MG63 (cell line): Measurements from ENCODE around the gene MACROD2. TPM values are rescaled to one million over a fixed set of nuclear protein-coding genes. Genes with fewer than 3 reads are reported as not detected.

Experiments
- DNase-seq: peaks from one replicate; pipeline ENCODE4 v3.0.0-alpha.2; 2020
- H3K27me3 ChIP-seq: fragments of 250-450 bp; sonication (Bioruptor Pico); 2 replicates; pipeline ENCODE4 v1.5.1; 2020; ENCODE audit warnings: mild to moderate bottlenecking, moderate library complexity
- H3K36me3 ChIP-seq: fragments of 250-450 bp; sonication (Bioruptor Pico); 2 replicates; pipeline ENCODE4 v1.5.1; 2020; ENCODE audit warnings: mild to moderate bottlenecking, moderate library complexity
- H3K4me3 ChIP-seq: fragments of 250-450 bp; sonication (Bioruptor Pico); 2 replicates; pipeline ENCODE4 v1.5.1; 2020; ENCODE audit warnings: mild to moderate bottlenecking, moderate library complexity
- H3K9me3 ChIP-seq: fragments of 250-450 bp; sonication (Bioruptor Pico); 2 replicates; pipeline ENCODE4 v1.5.1; 2020; ENCODE audit warnings: mild to moderate bottlenecking, moderate library complexity
- total RNA-seq: library from RNA; depleted of rRNA; stranded (reverse); fragments of >200 nt; shearing (Covaris generic); gene quantifications from 2 replicates; pipeline ENCODE4 v1.2.3, GENCODE V29; 2014; ENCODE audit warnings: low replicate concordance

Gene MACROD2
- total RNA-seq, 1 experiment from 2014 or later = 0.66 TPM

DNA sequence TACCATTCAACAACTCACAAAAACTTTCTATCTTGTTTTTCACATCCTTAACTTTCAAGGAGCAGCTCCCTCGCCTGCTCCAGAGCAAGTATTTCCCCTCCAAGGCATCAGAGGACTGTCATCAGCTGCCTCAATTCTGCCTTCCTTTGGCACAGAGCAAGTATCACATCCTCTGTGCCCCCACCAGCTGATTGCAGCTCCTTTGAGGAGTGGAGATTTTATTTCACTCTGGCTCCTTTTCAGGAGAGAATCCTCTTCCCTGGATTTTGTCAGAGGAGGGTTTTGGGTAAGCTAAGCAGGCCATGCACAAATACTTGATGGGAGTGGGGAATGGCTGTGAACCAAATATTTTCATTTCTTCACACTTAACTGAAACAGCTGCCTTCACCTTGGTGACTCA is 952.6 kb downstream of the MACROD2 start:
- H3K9me3 ChIP-seq = no peaks in the 10 kb centered on the region
- no peaks in the 10 kb centered on the region for H3K27me3 ChIP-seq

DNA sequence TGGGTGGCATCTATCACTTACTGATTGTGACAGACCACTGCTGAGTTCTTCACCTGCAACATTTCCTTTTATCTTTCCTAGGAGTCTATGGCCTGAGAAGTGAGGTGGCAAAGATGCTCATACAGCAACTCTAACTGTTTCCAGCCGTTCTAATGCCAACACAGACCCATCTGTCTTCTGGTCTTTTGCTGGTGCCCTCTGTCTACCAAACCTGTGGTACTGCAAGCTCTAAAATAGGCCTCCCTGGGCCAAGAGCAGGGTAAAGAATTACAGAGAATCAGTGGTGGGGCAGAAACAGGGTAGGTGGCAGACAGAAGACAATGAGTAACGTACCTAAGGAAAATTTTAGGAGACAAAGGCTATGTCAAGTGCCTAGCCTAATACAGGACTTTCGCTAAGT is 953.1 kb downstream of the MACROD2 start:
- Histone ChIP-seq H3K9me3 (no peaks in the 10 kb centered on the region), H3K27me3 (no peaks in the 10 kb centered on the region), H3K4me3 (no peak overlapping the region), H3K36me3 (no peaks in the 10 kb centered on the region)
- no peak for DNase-seq

More for the DNA sequence above, 952.6 kb downstream of the MACROD2 start:
- no peak for DNase-seq
- Histone ChIP-seq H3K4me3 (no peak overlapping the region), H3K36me3 (no peaks in the 10 kb centered on the region)

GRCh38 chr20:14950633-14951032 is 955.3 kb downstream of the MACROD2 start:
- DNase-seq = no peak
- Histone ChIP-seq H3K9me3 (no peaks in the 10 kb centered on the region), H3K36me3 (no peaks in the 10 kb centered on the region), H3K27me3 (no peaks in the 10 kb centered on the region), H3K4me3 (no peak overlapping the region)

DNA sequence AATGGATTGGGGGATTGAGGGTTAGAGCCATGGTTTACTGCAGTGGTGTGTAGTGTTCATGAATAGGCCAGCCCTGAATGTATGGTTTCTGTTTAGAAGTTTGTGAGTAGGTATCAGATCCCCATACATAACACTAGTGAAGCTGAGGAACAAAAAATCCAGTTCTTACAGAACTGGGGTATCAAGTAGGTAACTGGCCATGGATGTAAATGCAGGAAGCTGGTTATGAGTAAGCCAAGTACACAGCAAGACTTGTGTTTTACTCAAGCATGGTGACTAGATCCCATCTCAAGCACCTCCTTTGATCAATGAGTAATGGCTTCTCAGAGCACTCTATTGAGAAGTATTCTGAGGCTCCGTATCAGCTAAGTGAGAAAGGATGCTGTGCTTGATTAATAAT is 955.8 kb downstream of the MACROD2 start:
- H3K4me3 ChIP-seq = no peak overlapping the region
- no peak for DNase-seq
- no peaks in the 10 kb centered on the region for H3K36me3 ChIP-seq
- no peaks in the 10 kb centered on the region for H3K9me3 ChIP-seq
- no peaks in the 10 kb centered on the region for H3K27me3 ChIP-seq

GRCh38 chr20:14951707-14952418 is 956.5 kb downstream of the MACROD2 start:
- no peaks in the 10 kb centered on the region for H3K9me3 ChIP-seq
- H3K4me3 ChIP-seq = no peak overlapping the region
- no peak for DNase-seq
- H3K36me3 ChIP-seq = no peaks in the 10 kb centered on the region
- no peaks in the 10 kb centered on the region for H3K27me3 ChIP-seq

DNA sequence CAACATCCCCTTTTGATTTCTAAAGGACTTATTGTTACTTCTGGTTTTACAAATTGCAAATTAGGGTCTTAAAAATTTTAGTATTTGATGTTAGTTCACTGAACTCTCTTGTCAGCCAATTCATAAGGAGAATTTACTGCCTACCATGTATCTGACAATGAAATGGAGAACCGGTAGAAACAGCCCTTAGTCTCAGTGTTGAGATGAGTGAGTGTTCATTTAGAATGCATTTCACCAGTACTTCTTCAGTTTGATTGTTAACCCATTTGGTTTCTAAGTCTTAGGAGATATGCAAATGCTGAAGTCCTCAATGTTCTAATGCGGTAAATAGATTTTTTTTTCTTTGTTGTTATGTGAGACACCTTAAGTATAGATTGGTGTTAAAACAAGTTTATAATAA is 958.4 kb downstream of the MACROD2 start:
- no peaks in the 10 kb centered on the region for H3K27me3 ChIP-seq
- H3K9me3 ChIP-seq = no peaks in the 10 kb centered on the region
- no peaks in the 10 kb centered on the region for H3K36me3 ChIP-seq
- H3K4me3 ChIP-seq = no peak overlapping the region
- no peak for DNase-seq

DNA sequence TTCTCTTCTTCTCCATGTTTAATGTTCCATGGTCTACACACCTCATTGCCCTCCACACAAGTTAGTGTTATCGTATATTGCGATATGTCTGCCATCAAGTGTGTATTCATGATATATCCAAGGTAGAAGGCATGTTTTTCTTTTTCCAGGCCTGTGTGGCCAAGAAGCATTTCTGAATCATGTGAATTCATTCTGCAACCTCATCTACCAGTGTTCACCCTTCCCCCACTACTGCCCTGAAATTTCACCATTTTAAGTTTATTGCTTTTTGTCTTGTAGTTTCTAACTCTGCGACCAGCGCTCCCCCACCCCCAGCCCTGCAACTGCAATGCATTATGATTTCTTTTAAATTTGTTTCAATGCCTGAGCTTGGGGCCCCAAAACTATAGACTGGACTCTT is 960.1 kb downstream of the MACROD2 start:
- Histone ChIP-seq H3K36me3 (no peaks in the 10 kb centered on the region), H3K9me3 (no peaks in the 10 kb centered on the region), H3K27me3 (no peaks in the 10 kb centered on the region), H3K4me3 (no peak overlapping the region)
- no peak for DNase-seq

DNA sequence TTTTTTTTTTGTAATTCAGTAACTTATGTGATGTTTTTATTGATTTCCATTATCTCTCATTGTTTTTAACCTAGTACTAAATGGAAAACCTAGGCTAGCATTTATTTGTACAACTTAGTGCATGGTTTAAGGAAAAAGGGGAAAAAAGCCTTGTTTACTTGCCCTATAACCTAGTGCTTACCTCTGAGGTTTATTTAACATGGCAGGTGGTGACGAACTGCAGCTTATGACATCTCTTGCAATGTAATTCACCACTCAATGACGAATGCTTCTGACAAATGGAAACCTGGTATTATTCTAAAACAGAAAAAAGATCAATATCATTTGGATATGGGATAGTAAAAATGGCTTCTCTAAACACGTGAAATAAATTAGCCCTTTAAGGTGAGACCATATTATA is 960.7 kb downstream of the MACROD2 start:
- Histone ChIP-seq H3K9me3 (no peaks in the 10 kb centered on the region), H3K36me3 (no peaks in the 10 kb centered on the region), H3K27me3 (no peaks in the 10 kb centered on the region), H3K4me3 (no peak overlapping the region)
- no peak for DNase-seq

DNA sequence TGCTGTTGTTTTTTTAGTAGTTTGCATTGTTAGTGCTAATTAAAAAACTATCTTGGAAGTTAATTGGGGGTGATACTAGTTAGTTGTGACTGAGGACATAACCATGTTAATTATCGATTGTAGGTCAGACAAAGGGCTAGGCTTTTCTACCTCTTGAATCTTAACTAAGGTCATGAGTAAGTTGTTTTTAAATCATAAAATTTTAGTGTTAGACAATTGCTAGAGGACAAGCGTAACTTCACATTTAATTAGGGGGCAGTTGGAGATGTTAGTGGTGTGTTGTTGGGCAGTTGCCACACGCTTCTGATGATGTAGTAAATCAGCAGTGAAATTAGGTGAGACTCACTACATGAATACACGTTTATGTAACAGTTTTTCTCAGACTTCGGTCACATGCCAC is 961.2 kb downstream of the MACROD2 start:
- H3K36me3 ChIP-seq = no peaks in the 10 kb centered on the region
- no peak for DNase-seq
- H3K9me3 ChIP-seq = no peaks in the 10 kb centered on the region
- no peaks in the 10 kb centered on the region for H3K27me3 ChIP-seq
- no peak overlapping the region for H3K4me3 ChIP-seq

- no peaks in the 10 kb centered on the region for H3K36me3 ChIP-seq
- no peaks in the 10 kb centered on the region for H3K27me3 ChIP-seq
- no peak overlapping the region for H3K4me3 ChIP-seq
- no peak for DNase-seq
- no peaks in the 10 kb centered on the region for H3K9me3 ChIP-seq
These were observed 962.1 kb downstream of the MACROD2 start for GRCh38 chr20:14957402-14957801.

DNA sequence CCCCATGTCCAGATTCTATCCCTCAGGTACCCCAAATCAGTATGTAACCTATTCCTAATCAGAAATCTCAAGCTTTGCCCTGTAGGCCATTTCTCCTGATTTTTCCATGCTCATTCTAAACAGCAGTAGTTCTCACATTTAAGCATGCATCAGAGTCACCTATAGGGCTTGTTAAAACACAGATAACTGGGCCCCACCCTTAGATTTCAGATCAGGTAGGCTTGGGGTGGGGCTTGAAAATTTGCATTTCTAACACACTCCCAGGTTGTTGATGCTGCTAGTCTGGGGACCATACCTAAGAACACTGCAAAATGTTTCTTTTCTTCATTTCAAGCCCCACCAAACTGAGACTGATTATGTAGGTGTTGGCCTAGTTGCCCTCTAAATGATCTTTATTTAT is 963.3 kb downstream of the MACROD2 start:
- Histone ChIP-seq H3K4me3 (no peak overlapping the region), H3K27me3 (no peaks in the 10 kb centered on the region), H3K36me3 (no peaks in the 10 kb centered on the region), H3K9me3 (no peaks in the 10 kb centered on the region)
- no peak for DNase-seq

- Histone ChIP-seq H3K9me3 (no peaks in the 10 kb centered on the region), H3K36me3 (no peaks in the 10 kb centered on the region), H3K27me3 (no peaks in the 10 kb centered on the region), H3K4me3 (no peak overlapping the region)
- DNase-seq = no peak
These were observed 964.5 kb downstream of the MACROD2 start for GRCh38 chr20:14959506-14960475.

DNA sequence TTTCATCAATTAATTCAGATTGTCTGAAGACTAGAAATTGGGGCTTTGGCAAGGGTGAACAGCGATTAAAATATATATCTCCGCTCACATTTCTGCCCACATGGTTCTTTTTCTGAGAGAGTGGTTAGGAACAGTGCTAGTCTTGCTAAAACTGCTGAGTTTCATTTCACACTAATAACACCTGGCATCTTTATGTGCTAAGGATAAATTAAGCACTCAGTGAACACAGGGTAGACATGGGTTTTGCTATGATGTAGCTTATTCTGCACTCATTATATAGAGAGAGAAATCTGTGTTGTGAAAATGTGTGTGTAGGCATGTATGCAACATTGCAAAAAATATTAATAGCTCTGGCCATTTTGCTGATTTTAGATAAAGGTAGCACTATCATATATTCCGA is 965.5 kb downstream of the MACROD2 start:
- Histone ChIP-seq H3K27me3 (no peaks in the 10 kb centered on the region), H3K36me3 (no peaks in the 10 kb centered on the region), H3K9me3 (no peaks in the 10 kb centered on the region), H3K4me3 (no peak overlapping the region)
- no peak for DNase-seq

GRCh38 chr20:14963262-14963663 is 967.9 kb downstream of the MACROD2 start:
- peak; percentile 34 for DNase-seq
- no peaks in the 10 kb centered on the region for H3K9me3 ChIP-seq
- no peaks in the 10 kb centered on the region for H3K36me3 ChIP-seq
- H3K27me3 ChIP-seq = no peaks in the 10 kb centered on the region
- no peak overlapping the region for H3K4me3 ChIP-seq

GRCh38 chr20:14966203-14966602 is 970.9 kb downstream of the MACROD2 start:
- H3K4me3 ChIP-seq = no peak overlapping the region
- no peaks in the 10 kb centered on the region for H3K9me3 ChIP-seq
- no peak for DNase-seq
- H3K27me3 ChIP-seq = no peaks in the 10 kb centered on the region
- no peaks in the 10 kb centered on the region for H3K36me3 ChIP-seq

- Histone ChIP-seq H3K36me3 (no peaks in the 10 kb centered on the region), H3K27me3 (no peaks in the 10 kb centered on the region), H3K4me3 (no peak overlapping the region), H3K9me3 (no peaks in the 10 kb centered on the region)
- DNase-seq = no peak
These were observed 971.5 kb downstream of the MACROD2 start for GRCh38 chr20:14966808-14967207.

- no peak for DNase-seq
- Histone ChIP-seq H3K27me3 (no peaks in the 10 kb centered on the region), H3K36me3 (no peaks in the 10 kb centered on the region), H3K9me3 (no peaks in the 10 kb centered on the region), H3K4me3 (no peak overlapping the region)
These were observed 976.9 kb downstream of the MACROD2 start for GRCh38 chr20:14972256-14972655.

DNA sequence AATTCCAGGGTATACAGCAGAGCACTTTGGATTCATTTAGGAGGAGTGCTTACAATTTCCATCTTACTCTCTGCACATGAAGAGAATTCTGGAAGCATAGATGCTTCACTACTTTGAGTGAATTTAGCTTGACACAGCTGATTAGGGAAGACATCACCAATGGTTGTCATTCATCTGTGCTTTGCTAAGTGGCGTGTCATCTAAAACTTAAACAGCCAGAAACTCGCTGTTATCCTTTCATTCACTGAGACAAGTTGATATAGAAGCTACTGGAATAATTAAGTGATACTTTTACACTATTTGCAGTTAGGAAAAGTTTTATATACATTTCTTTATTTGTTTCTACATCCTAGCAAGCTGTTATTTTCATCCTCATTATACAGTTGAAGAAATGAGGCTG is 977.4 kb downstream of the MACROD2 start:
- DNase-seq = no peak
- Histone ChIP-seq H3K36me3 (no peaks in the 10 kb centered on the region), H3K9me3 (no peaks in the 10 kb centered on the region), H3K4me3 (no peak overlapping the region), H3K27me3 (no peaks in the 10 kb centered on the region)
